ENCODE data around the gene CDC6. TPM values are rescaled to one million over a fixed set of nuclear protein-coding genes. Genes with fewer than 3 reads are reported as not detected.

CDC6 gene
- total RNA-seq, 1 donor from 2014 or later = 3.7 TPM

DNA sequence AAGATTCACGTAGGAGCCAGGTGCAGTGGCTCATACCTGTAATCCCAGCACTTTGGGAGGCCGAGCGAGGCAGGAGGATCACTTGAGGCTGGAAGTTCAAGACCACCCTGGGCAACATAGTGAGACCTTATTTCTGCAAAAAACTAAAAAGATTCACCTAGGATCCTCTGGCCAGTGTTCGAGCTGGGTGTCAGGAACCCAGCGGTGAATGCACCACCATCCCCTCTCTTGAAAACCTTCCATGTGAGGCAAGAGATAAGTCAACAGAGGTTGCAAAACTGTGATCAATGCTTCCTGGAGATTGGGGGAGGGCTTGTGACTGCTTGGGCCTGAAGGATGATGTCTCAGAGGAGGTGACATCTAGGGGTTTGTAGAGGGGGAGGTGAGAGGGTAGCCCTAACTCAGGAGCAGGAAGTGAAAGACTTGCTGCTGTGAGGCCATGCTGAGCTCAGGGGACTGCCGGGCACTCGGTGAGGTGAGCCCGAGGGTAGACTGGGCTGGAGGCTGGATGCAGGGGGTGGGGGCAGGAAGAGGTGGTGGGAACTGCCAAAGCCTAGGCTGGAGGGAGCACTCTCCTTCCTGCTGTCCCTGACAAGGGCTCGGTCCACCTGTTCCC lies 65.2 kb downstream of the CDC6 start:
- DNase-seq (ENCODE audit: extremely low spot score in 2 of 2) = no peak
- intact Hi-C loops (cut with DNase I) = no loop called here
- Histone ChIP-seq H3K9me3 (no peaks in the 10 kb centered on the region), H3K4me1 (peaks cover 52% of the 10 kb centered on the region), H3K27ac (no peak overlapping the region), H3K4me3 (no peak overlapping the region), H3K36me3 (peaks cover 3 to 45% of the 10 kb centered on the region in 2 donors), H3K27me3 (no peaks in the 10 kb centered on the region)
- TF ChIP-seq, protein P1, sequence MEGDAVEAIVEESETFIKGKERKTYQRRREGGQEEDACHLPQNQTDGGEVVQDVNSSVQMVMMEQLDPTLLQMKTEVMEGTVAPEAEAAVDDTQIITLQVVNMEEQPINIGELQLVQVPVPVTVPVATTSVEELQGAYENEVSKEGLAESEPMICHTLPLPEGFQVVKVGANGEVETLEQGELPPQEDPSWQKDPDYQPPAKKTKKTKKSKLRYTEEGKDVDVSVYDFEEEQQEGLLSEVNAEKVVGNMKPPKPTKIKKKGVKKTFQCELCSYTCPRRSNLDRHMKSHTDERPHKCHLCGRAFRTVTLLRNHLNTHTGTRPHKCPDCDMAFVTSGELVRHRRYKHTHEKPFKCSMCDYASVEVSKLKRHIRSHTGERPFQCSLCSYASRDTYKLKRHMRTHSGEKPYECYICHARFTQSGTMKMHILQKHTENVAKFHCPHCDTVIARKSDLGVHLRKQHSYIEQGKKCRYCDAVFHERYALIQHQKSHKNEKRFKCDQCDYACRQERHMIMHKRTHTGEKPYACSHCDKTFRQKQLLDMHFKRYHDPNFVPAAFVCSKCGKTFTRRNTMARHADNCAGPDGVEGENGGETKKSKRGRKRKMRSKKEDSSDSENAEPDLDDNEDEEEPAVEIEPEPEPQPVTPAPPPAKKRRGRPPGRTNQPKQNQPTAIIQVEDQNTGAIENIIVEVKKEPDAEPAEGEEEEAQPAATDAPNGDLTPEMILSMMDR (IDR thresholded peaks at IDR 0.05) = no peak
- TF ChIP-seq POLR2AphosphoS5 (IDR thresholded peaks at IDR 0.05; ENCODE audit: insufficient read depth in 1 of 2, low read depth in 1 of 2) (no peak), POLR2A (IDR thresholded peaks at IDR 0.05) (no peak)

Other genes with a start within 250 kb of the CDC6 start
- 106 TPM for gene MED24, start 233.5 kb upstream of the CDC6 start, total RNA-seq
- gene THRA, start 224.9 kb upstream of the CDC6 start, total RNA-seq = 40.3 TPM
- gene NR1D1, start 187.3 kb upstream of the CDC6 start, total RNA-seq = 15.0 TPM
- gene MSL1, start 165.9 kb upstream of the CDC6 start, total RNA-seq = 62.4 TPM
- gene CASC3, start 147.3 kb upstream of the CDC6 start, total RNA-seq = 40.0 TPM
- 144 TPM for gene RAPGEFL1, start 110.4 kb upstream of the CDC6 start, total RNA-seq
- 10.6 TPM for gene WIPF2, start 68.6 kb upstream of the CDC6 start, total RNA-seq
- gene RARA, start 21.3 kb downstream of the CDC6 start, total RNA-seq = 58.9 TPM
- gene GJD3, start 76.9 kb downstream of the CDC6 start, total RNA-seq = 12.0 TPM
- 16.9 TPM for gene TOP2A, start 130.0 kb downstream of the CDC6 start, total RNA-seq
- gene IGFBP4, start 155.6 kb downstream of the CDC6 start, total RNA-seq = 700 TPM
- gene TNS4, start 213.7 kb downstream of the CDC6 start, total RNA-seq = 296 TPM